MM.1S (cell line): ENCODE measurements around the gene ALLC.

Experiments used
- DNase-seq: peaks from one replicate; pipeline ENCODE4 v3.0.0-alpha.2; 2015
- H2AFZ ChIP-seq: fragments of 300-600 bp; sonication (generic); 2 replicates; pipeline ENCODE4 v1.6.0; 2016; ENCODE audit warnings: antibody characterized with exemption, low read length
- H3F3A ChIP-seq: fragments of 300-600 bp; sonication (generic); 2 replicates; pipeline ENCODE4 v1.6.1; 2016; ENCODE audit warnings: mild to moderate bottlenecking, antibody characterized with exemption, low read length, moderate library complexity, mixed read lengths; ENCODE audit not compliant: insufficient read depth
- H3K27ac ChIP-seq: fragments of 300-600 bp; sonication (generic); 2 replicates; pipeline ENCODE4 v1.5.1; 2016; ENCODE audit warnings: mild to moderate bottlenecking, low read length
- H3K27me3 ChIP-seq: fragments of 300-600 bp; sonication (generic); replicated peaks from 2 replicates; pipeline ENCODE4 v1.6.0; 2016; ENCODE audit warnings: low read length; ENCODE audit not compliant: insufficient read depth
- H3K36me3 ChIP-seq: fragments of 300-600 bp; sonication (generic); replicated peaks from 2 replicates; pipeline ENCODE4 v1.6.1; 2016; ENCODE audit warnings: mild to moderate bottlenecking, low read length, mixed read lengths; ENCODE audit not compliant: insufficient read depth
- H3K4me1 ChIP-seq: fragments of 300-600 bp; sonication (generic); 2 replicates; pipeline ENCODE4 v1.6.1; 2016; ENCODE audit warnings: low read length, mixed read lengths
- H3K4me2 ChIP-seq: fragments of 300-600 bp; sonication (generic); 2 replicates; pipeline ENCODE4 v1.6.0; 2016; ENCODE audit warnings: low read depth, low read length
- H3K4me3 ChIP-seq: fragments of 300-600 bp; sonication (generic); 2 replicates; pipeline ENCODE4 v1.5.1; 2016; ENCODE audit warnings: low read length, mixed read lengths
- H3K79me2 ChIP-seq: fragments of 300-600 bp; sonication (generic); 2 replicates; pipeline ENCODE4 v1.6.1; 2016; ENCODE audit warnings: mixed run types, low read length, mixed read lengths
- H3K9ac ChIP-seq: fragments of 300-600 bp; sonication (generic); 2 replicates; pipeline ENCODE4 v1.6.1; 2016; ENCODE audit warnings: low read length, mixed read lengths
- H3K9me2 ChIP-seq: fragments of 300-600 bp; sonication (generic); replicated peaks from 2 replicates; pipeline ENCODE4 v1.6.1; 2016; ENCODE audit warnings: mild to moderate bottlenecking, low read length, mixed read lengths; ENCODE audit not compliant: insufficient read depth
- H3K9me3 ChIP-seq: fragments of 300-600 bp; sonication (generic); replicated peaks from 2 replicates; pipeline ENCODE4 v1.6.1; 2016; ENCODE audit warnings: mild to moderate bottlenecking, low read length, mixed read lengths; ENCODE audit not compliant: insufficient read depth
- H4K20me1 ChIP-seq: fragments of 300-600 bp; sonication (generic); 2 replicates; pipeline ENCODE4 v1.6.1; 2016; ENCODE audit warnings: mild to moderate bottlenecking, low read length, moderate library complexity, mixed read lengths; ENCODE audit not compliant: insufficient read depth
- EZH2 ChIP-seq: fragments of 300-600 bp; sonication (generic); optimal IDR thresholded peaks from 2 replicates; pipeline ENCODE3; 2017; ENCODE audit warnings: low read depth, mild to moderate bottlenecking, antibody characterized with exemption, low read length, mixed read lengths
- EZH2phosphoT487 ChIP-seq: fragments of 300-600 bp; sonication (generic); IDR thresholded peaks from 2 replicates; pipeline ENCODE4 v1.6.1; 2018; ENCODE audit warnings: antibody characterized with exemption, low read length
- TF ChIP-seq, protein P1 (sequence below): fragments of 300-600 bp; sonication (generic); IDR thresholded peaks from 2 replicates; pipeline ENCODE4 v1.5.1; 2016; ENCODE audit warnings: antibody characterized with exemption, low read length, mixed read lengths

Gene ALLC

DNA sequence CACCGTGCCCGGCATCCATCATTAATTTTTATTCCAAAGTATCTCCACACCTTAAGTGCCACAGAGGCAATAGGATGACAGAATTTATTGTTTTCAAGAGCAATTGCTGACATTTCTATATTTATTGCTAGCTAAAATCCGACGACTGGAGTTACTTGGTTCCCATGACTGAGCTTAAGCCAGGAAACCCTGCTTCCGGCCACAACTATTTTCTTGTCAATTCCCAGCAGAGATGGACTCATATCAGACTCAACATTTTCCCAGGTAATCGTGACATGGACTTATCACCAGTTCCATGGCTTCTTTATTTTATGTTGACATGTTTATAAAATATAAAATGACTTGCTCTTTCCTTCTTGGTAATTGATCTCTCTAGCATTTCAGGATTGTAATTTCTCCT is 24.8 kb downstream of the ALLC start:
- no peaks in the 10 kb centered on the region for H3K9me3 ChIP-seq
- H4K20me1 ChIP-seq: no peaks in the 10 kb centered on the region
- H3K9me2 ChIP-seq: no peaks in the 10 kb centered on the region
- no peak overlapping the region for H3K4me2 ChIP-seq
- H3F3A ChIP-seq: no peaks in the 10 kb centered on the region
- H3K4me3 ChIP-seq: no peak overlapping the region
- H2AFZ ChIP-seq: no peak overlapping the region
- no peaks in the 10 kb centered on the region for H3K79me2 ChIP-seq
- no peak for TF ChIP-seq EZH2
- no peak for TF ChIP-seq EZH2phosphoT487
- TF ChIP-seq, protein P1, sequence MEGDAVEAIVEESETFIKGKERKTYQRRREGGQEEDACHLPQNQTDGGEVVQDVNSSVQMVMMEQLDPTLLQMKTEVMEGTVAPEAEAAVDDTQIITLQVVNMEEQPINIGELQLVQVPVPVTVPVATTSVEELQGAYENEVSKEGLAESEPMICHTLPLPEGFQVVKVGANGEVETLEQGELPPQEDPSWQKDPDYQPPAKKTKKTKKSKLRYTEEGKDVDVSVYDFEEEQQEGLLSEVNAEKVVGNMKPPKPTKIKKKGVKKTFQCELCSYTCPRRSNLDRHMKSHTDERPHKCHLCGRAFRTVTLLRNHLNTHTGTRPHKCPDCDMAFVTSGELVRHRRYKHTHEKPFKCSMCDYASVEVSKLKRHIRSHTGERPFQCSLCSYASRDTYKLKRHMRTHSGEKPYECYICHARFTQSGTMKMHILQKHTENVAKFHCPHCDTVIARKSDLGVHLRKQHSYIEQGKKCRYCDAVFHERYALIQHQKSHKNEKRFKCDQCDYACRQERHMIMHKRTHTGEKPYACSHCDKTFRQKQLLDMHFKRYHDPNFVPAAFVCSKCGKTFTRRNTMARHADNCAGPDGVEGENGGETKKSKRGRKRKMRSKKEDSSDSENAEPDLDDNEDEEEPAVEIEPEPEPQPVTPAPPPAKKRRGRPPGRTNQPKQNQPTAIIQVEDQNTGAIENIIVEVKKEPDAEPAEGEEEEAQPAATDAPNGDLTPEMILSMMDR: no peak
- no peak overlapping the region for H3K9ac ChIP-seq
- DNase-seq: no peak
- H3K36me3 ChIP-seq: no peaks in the 10 kb centered on the region
- H3K27ac ChIP-seq: no peak overlapping the region
- H3K27me3 ChIP-seq: no peaks in the 10 kb centered on the region
- H3K4me1 ChIP-seq: no peaks in the 10 kb centered on the region

DNA sequence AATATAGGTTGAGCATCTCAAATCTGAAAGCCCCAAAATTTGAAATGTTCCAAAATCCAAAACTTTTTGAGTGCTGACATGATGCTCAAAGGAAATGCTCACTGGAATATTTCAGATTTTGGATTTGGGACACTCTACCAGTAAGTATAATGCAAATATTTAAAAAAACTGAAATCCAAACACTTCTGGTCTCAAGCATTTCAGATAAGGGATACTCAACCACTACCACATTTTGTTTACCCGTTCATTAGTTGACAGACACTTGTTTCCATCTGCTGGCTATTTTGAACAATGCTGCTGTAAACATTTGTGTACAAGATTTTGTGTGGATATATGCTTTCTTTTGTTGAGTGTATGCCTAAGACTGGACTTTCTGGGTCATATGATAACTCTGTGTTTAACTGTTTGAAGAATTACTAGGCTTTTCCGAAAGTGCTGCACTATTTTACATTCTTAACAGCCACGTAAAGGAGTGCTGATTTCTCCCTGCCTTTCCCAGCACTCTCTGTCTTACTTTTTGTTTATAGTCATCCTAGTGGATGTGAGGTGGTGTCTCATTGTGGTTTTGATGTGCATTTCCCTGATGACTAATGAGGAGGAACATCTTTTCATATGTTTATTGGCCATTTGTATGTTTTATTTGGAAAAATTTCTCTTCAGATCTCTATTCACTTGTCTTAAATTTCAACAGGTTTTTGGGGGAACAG is 25.9 kb downstream of the ALLC start:
- H3K79me2 ChIP-seq: no peaks in the 10 kb centered on the region
- no peaks in the 10 kb centered on the region for H3K27me3 ChIP-seq
- no peak overlapping the region for H2AFZ ChIP-seq
- H3K4me2 ChIP-seq: no peak overlapping the region
- no peak overlapping the region for H3K27ac ChIP-seq
- no peak for TF ChIP-seq EZH2
- TF ChIP-seq, protein P1: no peak
- no peak for TF ChIP-seq EZH2phosphoT487
- H3K9me2 ChIP-seq: no peaks in the 10 kb centered on the region
- no peak overlapping the region for H3K9ac ChIP-seq
- H3K4me1 ChIP-seq: no peaks in the 10 kb centered on the region
- no peaks in the 10 kb centered on the region for H4K20me1 ChIP-seq
- H3K4me3 ChIP-seq: no peak overlapping the region
- H3K9me3 ChIP-seq: no peaks in the 10 kb centered on the region
- DNase-seq: no peak
- H3K36me3 ChIP-seq: no peaks in the 10 kb centered on the region
- H3F3A ChIP-seq: no peaks in the 10 kb centered on the region

DNA sequence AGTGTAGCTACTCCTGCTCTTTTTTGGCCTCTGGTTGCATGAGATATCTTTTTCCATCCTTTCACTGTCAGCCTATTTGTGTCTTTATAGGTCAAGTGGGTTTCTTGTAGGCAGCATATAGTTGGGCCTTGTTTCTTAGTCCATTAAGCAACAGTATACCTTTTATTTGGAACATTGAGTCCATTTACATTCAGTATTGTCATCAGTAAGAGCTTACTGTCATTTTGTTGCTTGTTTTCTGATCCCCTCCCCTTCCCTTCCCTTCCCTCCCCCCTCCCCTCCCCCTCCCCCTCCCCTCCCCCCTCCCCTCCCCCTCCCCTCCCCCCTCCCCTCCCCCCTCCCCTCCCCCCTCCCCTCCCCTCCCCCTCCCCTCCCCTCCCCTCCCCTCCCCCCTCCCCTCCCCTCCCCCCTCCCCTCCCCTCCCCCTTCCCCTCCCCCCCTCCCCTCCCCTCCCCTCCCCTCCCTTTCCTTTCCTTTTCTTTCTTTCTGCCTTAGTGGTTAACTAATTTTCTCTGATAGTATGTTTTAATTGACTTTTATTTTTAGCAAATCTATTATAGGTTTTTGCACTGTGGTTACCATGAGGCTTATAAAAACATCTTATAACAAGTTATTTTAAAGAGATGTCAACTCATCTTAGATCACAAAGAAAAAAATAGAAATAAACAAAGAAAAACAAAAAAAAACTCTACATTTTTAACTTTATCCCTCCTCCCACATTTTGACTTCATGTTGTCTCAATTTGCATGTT is 32.2 kb downstream of the ALLC start:
- Histone ChIP-seq H3K36me3 (no peaks in the 10 kb centered on the region), H3K27ac (no peak overlapping the region), H3K4me2 (no peak overlapping the region), H3K9ac (no peak overlapping the region), H3F3A (no peaks in the 10 kb centered on the region), H3K9me2 (no peaks in the 10 kb centered on the region), H4K20me1 (no peaks in the 10 kb centered on the region), H3K9me3 (no peaks in the 10 kb centered on the region), H2AFZ (no peak overlapping the region), H3K4me1 (no peaks in the 10 kb centered on the region), H3K4me3 (no peak overlapping the region), H3K79me2 (no peaks in the 10 kb centered on the region), H3K27me3 (no peaks in the 10 kb centered on the region; the same call in 1 of the 2 replicates)
- DNase-seq: no peak
- TF ChIP-seq EZH2phosphoT487 (no peak), EZH2 (no peak)
- TF ChIP-seq, protein P1: no peak
